Heart left ventricle (tissue), 16 donors: Measurements from ENCODE around the gene ZNF575. TPM values are rescaled to one million over a fixed set of nuclear protein-coding genes. Genes with fewer than 3 reads are reported as not detected.
A peak's percentile ranks its signal among the peaks of the same experiment; 100 is the strongest.

ENCODE experiments used
- ATAC-seq, 4 donors: fragments of 200-7000 bp; cut with Tn5 transposase; one replicate each; pipeline ENCODE4 v1.9.1; 2020 to 2022; ENCODE audit warnings: moderate library complexity in 4 of 4, mild to moderate bottlenecking in 3 of 4, moderate number of reproducible peaks in 1 of 4
- DNase-seq, 5 donors: peaks; one replicate each; pipeline ENCODE4 v3.0.0-alpha.2; 2020
- H3K27ac ChIP-seq, 12 donors: fragments of 200-600 bp; sonication (generic) in 4 of 12; one replicate each; pipeline versions ENCODE4 v1.5.0 to v1.8.0; 2016 to 2022; ENCODE audit warnings: mild to moderate bottlenecking in 2 of 12
- H3K27me3 ChIP-seq, 9 donors: fragments of 200-600 bp; sonication (generic) in 2 of 9; one replicate each; pipeline versions ENCODE4 v1.5.1 to v1.8.0; 2016 to 2022; ENCODE audit warnings: mild to moderate bottlenecking in 3 of 9
- H3K36me3 ChIP-seq, 9 donors: fragments of 200-600 bp; sonication (generic) in 2 of 9; one replicate each; pipeline versions ENCODE4 v1.5.0 to v1.8.0; 2018 to 2022; ENCODE audit warnings: mild to moderate bottlenecking in 2 of 9
- H3K4me1 ChIP-seq, 12 donors: fragments of 200-600 bp; sonication (generic) in 4 of 12; one replicate each; pipeline versions ENCODE4 v1.5.0 to v1.8.0; 2016 to 2022; ENCODE audit warnings: mild to moderate bottlenecking in 3 of 12
- H3K4me3 ChIP-seq, 12 donors: fragments of 200-600 bp; sonication (generic) in 4 of 12; one replicate each; pipeline versions ENCODE4 v1.5.0 to v1.8.0; 2017 to 2022; ENCODE audit warnings: mild to moderate bottlenecking in 9 of 12, moderate library complexity in 4 of 12
- H3K9me3 ChIP-seq, 12 donors: fragments of 200-600 bp; sonication (generic) in 4 of 12; one replicate each; pipeline versions ENCODE4 v1.5.0 to v1.8.0; 2016 to 2022; ENCODE audit warnings: mild to moderate bottlenecking in 1 of 12
- POLR2A ChIP-seq, 2 donors: fragments of 450-650 bp; IDR thresholded peaks; one replicate each; pipeline ENCODE4 v1.6.1; 2017; ENCODE audit warnings: antibody characterized with exemption in 2 of 2, mild to moderate bottlenecking in 2 of 2, moderate library complexity in 2 of 2
- WGBS, 4 donors: extraction: QIAGEN DNeasy Blood & Tissue Kit in 2 of 4; methylation state at CpG; one replicate each; pipeline versions ENCODE4 v1.1.5 to v1.1.7; 2013 to 2018; 5-methylcytosine and 5-hydroxymethylcytosine counted together
- intact Hi-C, 10 donors: fragments of 100-400 bp; cut with DNase I; formaldehyde crosslinking; loops; one replicate each; pipeline versions ENCODE4 v1.11.1 to v1.14.2; 2022
- polyA plus RNA-seq, 2 donors: library from polyadenylated mRNA; stranded (reverse); fragments of 200-250 nt; gene quantifications; one replicate each; pipeline ENCODE4 v1.2.3, GENCODE V29; 2013
- total RNA-seq, 9 donors: library from RNA; depleted of rRNA in 2 of 9; stranded (reverse); fragments of >200 nt in 2 of 9; fragmentation: NEBNext Ultra II Directional in 3 of 9; extraction: Animal tissue kit (Norgen Biotek cat#: 25700) in 3 of 9; gene quantifications; one replicate each; pipeline versions ENCODE4 v1.1.0 to v1.2.4, GENCODE V29; 2016 to 2023
- TF ChIP-seq, protein P1 (sequence below), 12 donors: fragments of 200-600 bp; sonication (generic) in 4 of 12; IDR thresholded peaks; one replicate each; pipeline versions ENCODE4 v1.5.0 to v1.8.0; 2018 to 2022; ENCODE audit warnings: antibody characterized with exemption in 12 of 12, mild to moderate bottlenecking in 5 of 12
- donor health status: ischemic (EF 13 %, LVEDD 7.1; RV severe dilation, severe dysfunction).
- donor health status: healthy with polysubstance abuse.
- donor health status: DM: no; HTN: yes; CAD: no.
- donor health status: DM: no; HTN: no; CAD: no.
- donor health status: ischemic (EF 25% LVEDD 6.9; RV normal size, moderate dysfunction).
- donor health status: ischemic (EF 25% LVEDD 5.7; RV mildly dilated, moderate dysfunction).
- donor health status: healthy.
- donor health status: DM: yes; HTN: yes; CAD: no.
- donor health status: ischemic (EF 35%, LVEDD 5.7; RV mildly dilated, moderate dysfunction).
- donor health status: nonischemic (EF 11% LVEDD 7.7; RV severe dilation, severe dysfunction).
- donor health status: DM: yes; HTN: yes; CAD: no.
- donor health status: PGD.
- donor health status: ischemic (EF 29% LVEDD 5.4; RV normal size, mild dysfunction).
- donor health status: nonischemic (EF 23%, LVEDD 6.1; RV moderate dilation, normal function).

The ZNF575 gene
- total and polyA plus RNA-seq, 11 donors: 0.38 to 1.9 (median 1.2) TPM; not detected in 2

DNA sequence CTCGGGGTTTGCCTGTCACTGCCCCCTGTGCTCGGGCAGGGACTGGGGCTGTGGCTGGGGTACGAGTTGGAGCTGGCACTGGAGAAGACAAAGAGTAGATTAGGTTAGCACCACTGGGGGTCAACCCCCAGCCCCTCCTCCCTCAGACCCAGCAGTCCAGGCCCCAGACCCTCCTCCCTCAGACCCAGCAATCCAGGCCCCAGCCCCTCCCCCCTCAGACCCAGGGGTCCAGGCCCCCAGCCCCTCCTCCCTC lies 19.1 kb downstream of the ZNF575 start:
- H3K27me3 ChIP-seq: no peaks in the 10 kb centered on the region
- no peaks in the 10 kb centered on the region for H3K9me3 ChIP-seq
- intact Hi-C loops: loop anchor here in 7 of 10 donors (5.0 to 10.0 kb wide), 4 partner anchors 100 to 233 kb away; partner anchors contain the start of gene KCNN4 (in 1 of the 7)
- DNase-seq (peak in 1 of 5 donors; percentile 21), ATAC-seq (no peak)
- no peak overlapping the region for H3K27ac ChIP-seq
- peaks cover 0 to 78% (median 66%) of the 10 kb centered on the region in 9 donors for H3K36me3 ChIP-seq
- H3K4me1 ChIP-seq: no peaks in the 10 kb centered on the region
- TF ChIP-seq, protein P1, sequence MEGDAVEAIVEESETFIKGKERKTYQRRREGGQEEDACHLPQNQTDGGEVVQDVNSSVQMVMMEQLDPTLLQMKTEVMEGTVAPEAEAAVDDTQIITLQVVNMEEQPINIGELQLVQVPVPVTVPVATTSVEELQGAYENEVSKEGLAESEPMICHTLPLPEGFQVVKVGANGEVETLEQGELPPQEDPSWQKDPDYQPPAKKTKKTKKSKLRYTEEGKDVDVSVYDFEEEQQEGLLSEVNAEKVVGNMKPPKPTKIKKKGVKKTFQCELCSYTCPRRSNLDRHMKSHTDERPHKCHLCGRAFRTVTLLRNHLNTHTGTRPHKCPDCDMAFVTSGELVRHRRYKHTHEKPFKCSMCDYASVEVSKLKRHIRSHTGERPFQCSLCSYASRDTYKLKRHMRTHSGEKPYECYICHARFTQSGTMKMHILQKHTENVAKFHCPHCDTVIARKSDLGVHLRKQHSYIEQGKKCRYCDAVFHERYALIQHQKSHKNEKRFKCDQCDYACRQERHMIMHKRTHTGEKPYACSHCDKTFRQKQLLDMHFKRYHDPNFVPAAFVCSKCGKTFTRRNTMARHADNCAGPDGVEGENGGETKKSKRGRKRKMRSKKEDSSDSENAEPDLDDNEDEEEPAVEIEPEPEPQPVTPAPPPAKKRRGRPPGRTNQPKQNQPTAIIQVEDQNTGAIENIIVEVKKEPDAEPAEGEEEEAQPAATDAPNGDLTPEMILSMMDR (IDR thresholded peaks at IDR 0.05): no peak
- TF ChIP-seq POLR2A (IDR thresholded peaks at IDR 0.05): no peak
- WGBS, 4 donors: 79 to 93% (median 91%) methylated on average over 3 of the region's 3 CpGs
- no peak overlapping the region for H3K4me3 ChIP-seq

- DNase-seq: peak in 1 of 5 donors; percentile 0
- ATAC-seq: no peak
- no peaks in the 10 kb centered on the region for H3K4me1 ChIP-seq
- no peaks in the 10 kb centered on the region for H3K9me3 ChIP-seq
- H3K27ac ChIP-seq: no peak overlapping the region
- peaks cover 0 to 80% (median 66%) of the 10 kb centered on the region in 9 donors for H3K36me3 ChIP-seq
- intact Hi-C loops: loop anchor here in 7 of 10 donors (5.0 to 10.0 kb wide), 4 partner anchors 100 to 232 kb away; partner anchors contain the start of gene KCNN4 (in 1 of the 7)
- no peaks in the 10 kb centered on the region for H3K27me3 ChIP-seq
- H3K4me3 ChIP-seq: no peak overlapping the region
- WGBS, 4 donors: 71 to 96% (median 78%) methylated on average over 2 to 3 of the region's 3 CpGs
- TF ChIP-seq, protein P1 (IDR thresholded peaks at IDR 0.05): no peak
- no peak for TF ChIP-seq POLR2A (IDR thresholded peaks at IDR 0.05)
Measured at GRCh38 chr19:43552616-43553015, 19.6 kb downstream of the ZNF575 start.

DNA sequence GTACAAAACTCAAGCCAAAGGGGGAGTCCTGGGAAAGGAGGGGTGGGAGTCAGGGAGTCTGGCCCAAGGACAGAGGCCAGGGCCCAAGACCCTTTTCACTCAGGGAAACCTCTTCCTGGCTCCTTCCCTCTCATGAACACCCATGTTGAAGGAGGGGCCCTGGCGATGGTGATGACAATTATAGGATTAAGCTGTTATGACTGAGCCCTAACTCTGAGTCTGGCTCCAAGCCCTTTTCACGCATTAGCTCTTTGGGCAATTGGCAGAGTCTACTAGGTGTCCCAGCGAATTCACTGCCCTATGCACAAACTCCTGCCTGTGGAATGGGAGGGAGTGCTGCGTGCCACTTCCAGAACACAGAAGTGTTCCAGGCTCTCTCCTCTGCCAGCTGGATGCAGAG lies 20.7 kb downstream of the ZNF575 start:
- H3K36me3 ChIP-seq: peaks cover 0 to 91% (median 70%) of the 10 kb centered on the region in 9 donors
- WGBS, 4 donors: 60 to 89% (median 82%) methylated on average over 3 to 4 of the region's 4 CpGs
- intact Hi-C loops: loop anchor here in 7 of 10 donors (5.0 to 10.0 kb wide), 4 partner anchors 99 to 231 kb away; partner anchors contain the start of gene KCNN4 (in 1 of the 7)
- TF ChIP-seq, protein P1 (IDR thresholded peaks at IDR 0.05): no peak
- no peak for TF ChIP-seq POLR2A (IDR thresholded peaks at IDR 0.05)
- ATAC-seq (no peak), DNase-seq (peak in 1 of 5 donors; percentile 4)
- no peaks in the 10 kb centered on the region for H3K27me3 ChIP-seq
- no peak overlapping the region for H3K4me3 ChIP-seq
- H3K9me3 ChIP-seq: no peaks in the 10 kb centered on the region
- no peaks in the 10 kb centered on the region for H3K4me1 ChIP-seq
- no peak overlapping the region for H3K27ac ChIP-seq

DNA sequence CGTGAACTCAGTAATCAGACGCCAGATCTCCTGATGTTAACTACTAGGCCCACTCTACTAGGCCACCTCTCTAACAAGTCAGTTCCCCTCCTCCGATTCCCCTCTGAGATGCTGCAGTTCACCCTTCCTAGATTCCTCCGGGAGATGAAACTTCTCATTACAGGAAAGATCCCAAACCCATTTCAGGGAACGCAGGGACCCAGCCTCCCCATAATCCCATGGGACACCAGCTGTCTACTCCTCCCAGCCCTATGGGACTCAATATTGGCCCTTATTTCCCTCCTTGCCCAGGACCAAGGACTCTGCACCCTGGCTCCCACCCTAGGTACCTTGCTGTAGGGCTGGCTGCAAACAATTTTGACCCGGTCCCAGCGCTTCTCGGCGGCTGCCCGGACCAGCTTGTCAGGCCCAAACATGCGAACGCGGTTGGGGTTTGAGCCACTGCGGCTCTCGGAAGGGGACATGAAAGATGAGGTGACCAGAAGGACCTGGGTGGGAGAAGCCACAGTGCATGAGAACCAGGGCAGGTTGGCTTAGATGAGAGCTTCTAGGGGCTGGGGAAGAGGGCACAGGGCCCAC lies 21.4 kb downstream of the ZNF575 start:
- Histone ChIP-seq H3K27me3 (no peaks in the 10 kb centered on the region), H3K27ac (no peak overlapping the region), H3K9me3 (no peaks in the 10 kb centered on the region), H3K4me1 (no peaks in the 10 kb centered on the region), H3K36me3 (peaks cover 0 to 88% (median 70%) of the 10 kb centered on the region in 9 donors), H3K4me3 (no peak overlapping the region)
- intact Hi-C loops: loop anchor here in 7 of 10 donors (5.0 to 10.0 kb wide), 4 partner anchors 98 to 230 kb away; partner anchors contain the start of gene KCNN4 (in 1 of the 7)
- no peak for TF ChIP-seq POLR2A (IDR thresholded peaks at IDR 0.05)
- ATAC-seq (no peak), DNase-seq (peak in 1 of 5 donors; percentile 14)
- 95 to 97% (median 95%) methylated on average over 10 to 15 of the region's 15 CpGs for WGBS, 4 donors
